ENCODE data around the gene OR10G7.

OR10G7 gene, protein sequence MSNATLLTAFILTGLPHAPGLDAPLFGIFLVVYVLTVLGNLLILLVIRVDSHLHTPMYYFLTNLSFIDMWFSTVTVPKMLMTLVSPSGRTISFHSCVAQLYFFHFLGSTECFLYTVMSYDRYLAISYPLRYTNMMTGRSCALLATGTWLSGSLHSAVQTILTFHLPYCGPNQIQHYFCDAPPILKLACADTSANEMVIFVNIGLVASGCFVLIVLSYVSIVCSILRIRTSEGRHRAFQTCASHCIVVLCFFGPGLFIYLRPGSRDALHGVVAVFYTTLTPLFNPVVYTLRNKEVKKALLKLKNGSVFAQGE

DNA sequence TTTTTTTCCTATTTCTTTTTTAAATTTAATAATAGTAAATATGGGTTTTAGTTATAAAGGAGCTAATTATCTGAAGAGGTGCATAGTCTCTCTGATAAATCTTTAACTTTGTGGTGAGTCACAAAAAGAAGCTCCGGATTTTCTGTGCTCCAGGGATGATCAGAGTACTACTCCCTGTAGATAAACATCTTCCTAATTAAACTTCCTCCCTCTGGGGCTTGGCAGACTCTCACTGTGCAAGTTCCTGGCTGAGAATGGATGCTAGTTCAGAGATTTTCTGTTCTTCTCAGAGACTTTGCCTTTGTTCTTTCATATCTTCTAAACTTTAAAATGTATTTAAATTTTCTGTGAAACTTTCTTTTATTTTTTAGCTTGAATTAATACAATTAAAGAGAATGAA is at the start of gene OR10G7:
Gene OR10G7, minus strand, starts transcription at position 72 of the 400 bp plus-strand sequence. CDS start 2,324 bp downstream, outside the sequence.
- DNase-seq: no peak

DNA sequence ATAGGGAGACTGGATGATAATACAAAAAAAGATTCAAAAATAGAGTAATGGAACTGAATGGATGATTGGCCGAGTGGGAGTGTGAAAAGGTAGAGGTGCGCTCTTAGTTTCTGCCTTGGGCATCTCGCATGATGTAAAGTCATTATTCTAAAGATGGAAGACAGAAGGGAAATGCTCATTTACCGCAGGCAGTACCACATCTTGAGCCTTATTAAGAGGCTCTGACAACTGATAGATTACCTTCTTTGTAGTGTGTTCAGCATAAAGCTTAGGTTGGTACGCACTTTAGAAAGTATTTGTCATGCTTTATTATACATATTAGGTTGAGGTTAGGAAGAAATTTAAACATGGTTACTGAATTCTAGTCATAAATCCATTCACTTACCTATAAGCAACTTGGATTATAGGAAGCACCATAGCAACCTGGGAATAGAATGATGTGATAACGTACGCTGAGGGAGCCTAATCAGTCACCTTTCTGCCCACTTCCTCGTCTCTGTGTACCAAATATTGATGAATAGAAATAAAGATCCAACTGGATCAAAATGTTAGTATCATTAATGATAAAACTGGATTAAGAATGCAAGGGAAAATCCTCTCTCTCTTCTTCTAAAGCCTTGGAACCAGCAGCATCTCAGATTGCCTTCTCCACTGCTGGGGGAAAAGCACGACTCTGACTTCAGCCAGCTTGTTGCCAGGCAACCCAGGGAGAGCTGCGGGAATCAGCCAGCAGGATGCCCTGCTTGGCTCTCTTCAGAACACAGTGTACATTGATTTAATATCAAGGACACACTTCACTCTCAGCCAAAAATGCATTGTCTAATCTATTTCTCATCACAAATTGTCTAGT is 45.1 kb upstream of the OR10G7 start:
- DNase-seq: peak; percentile 58

DNA sequence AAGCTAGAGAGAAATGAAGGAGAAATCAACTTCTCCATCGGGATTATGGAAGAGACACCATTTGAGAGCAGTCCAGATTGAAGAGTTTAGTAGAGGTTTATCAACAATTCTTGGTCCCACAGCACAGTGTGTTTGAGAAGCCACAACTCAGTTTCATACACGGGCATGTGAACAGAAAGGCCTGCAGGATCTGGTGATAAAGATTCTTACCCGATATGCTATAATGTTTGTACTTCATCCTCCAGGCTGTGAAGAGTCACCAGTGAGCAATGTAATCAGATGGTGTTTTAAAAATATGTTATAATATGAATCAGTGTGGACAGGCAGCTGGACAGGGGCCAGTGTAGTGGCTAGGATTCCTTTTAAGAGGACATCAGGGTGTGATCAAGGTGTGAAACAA is 44.5 kb upstream of the OR10G7 start:
- DNase-seq: no peak

DNA sequence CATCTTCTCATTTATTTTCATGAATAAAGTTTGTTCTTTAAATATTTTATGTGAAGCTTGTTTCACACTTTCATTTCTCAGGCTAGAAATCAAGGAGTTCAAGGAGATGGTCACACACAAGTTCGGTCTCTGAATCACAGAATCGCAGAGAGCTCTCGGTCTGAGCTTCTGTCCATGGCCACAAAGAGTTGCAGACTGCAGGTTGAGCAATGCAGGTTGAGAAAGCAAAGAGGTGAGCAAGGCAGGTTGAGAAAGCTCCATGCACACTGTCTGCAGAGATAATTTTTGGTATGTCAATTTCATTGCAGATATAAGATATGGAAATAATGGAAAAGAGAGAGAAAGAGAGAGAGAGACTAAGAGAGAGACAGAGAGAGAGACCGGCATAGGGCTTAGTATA is 41.2 kb upstream of the OR10G7 start:
- no peak for DNase-seq

DNA sequence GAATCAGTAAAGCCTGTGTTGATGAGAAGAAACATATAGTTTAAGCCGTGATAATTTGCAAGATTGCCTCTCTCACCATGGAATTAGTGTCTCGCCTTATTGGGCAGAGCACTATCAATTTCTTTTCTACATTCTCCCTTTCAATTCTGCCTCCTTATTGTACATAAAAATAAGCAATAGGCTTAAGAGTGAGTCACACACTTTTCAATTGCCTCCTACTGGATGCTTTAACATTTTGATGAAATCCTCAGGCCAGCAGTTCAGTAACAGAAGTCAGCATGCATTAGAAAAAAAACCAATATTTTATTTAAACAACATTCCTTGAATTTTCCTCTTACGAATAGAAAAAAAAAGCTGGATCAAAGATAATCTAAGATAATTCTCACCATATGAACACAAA is 40.4 kb upstream of the OR10G7 start:
- DNase-seq: no peak

DNA sequence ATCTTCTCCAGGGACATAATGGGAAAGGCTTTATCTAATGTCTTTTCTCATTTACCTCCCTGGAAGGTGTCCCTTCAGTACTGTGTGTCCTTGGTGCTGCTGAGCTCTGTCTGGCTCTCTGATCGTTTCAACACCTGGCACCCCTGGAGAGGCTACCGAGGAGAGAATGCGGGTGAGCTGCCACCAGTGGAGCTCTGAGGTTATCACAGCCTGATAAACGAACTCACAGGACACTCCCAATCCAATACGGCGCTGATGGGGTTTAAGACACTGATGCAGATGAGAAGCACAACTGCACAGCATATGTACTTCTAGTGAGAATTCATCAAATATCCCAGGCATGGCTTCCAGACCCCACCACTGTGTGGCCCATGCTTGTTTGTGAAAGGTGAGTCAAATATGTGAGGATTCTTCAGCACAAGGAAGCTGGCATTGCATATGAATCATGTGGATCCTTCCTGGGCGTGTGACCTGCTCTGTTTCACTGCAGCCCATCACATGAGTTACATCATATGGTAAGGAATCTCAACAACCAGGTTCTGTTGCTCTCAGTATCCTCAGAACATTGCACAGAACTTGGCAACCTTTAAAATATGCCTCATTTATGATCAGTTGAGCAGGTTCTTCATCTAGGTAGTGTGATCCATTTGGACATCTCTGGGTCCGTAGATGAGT is 39.3 kb upstream of the OR10G7 start:
- no peak for DNase-seq

DNA sequence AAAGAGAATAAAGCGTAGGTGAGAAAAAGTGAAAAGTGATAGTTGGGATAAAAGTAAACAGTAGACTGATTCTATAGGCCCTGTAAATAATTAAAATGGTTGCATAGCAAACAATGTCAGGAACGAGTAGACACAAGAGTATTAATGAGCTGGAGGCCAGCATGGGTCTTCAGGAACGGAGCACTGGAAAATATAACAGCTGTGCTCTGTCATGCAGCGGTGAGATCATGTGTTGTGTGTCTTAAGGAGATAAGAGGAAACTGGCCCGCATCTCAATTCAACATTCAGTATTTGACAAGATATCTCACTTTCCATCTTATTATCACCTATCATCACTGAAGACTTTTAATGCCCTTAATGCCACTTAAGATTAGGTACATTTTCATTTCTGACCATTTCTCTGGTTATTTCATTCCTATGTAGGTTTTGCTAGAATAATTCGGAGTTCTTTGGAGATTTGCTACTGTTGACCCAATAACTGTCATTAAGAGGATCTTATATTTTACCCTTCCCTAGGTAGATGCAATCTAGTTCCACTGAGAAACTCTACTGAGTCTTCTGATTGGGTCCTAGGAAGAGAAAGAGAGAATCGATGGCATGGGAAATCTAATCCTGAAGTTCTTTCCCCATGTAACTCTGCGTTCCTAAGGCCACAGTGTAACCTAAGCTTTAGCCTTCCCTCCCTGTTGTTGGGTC is 38.7 kb upstream of the OR10G7 start:
- DNase-seq: no peak

DNA sequence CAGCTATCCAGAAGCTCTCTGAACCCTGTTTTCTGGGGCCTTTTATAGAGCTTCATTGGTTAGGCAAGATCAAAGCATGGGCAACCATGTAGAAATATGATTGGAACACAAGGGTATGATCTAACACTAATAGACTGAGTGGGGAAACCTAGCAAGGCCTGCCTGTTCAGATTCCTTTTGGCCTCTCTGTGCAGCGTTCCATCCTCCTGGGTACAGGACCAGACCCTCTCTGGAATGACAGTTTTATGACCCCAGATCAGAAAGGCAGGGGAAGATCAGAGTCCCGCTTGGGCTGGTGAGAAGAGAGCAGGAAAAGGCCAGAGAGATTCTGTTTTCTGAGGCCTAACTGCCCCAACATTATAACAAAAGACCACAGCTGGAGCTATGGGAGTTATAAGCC is 37.5 kb upstream of the OR10G7 start:
- no peak for DNase-seq

DNA sequence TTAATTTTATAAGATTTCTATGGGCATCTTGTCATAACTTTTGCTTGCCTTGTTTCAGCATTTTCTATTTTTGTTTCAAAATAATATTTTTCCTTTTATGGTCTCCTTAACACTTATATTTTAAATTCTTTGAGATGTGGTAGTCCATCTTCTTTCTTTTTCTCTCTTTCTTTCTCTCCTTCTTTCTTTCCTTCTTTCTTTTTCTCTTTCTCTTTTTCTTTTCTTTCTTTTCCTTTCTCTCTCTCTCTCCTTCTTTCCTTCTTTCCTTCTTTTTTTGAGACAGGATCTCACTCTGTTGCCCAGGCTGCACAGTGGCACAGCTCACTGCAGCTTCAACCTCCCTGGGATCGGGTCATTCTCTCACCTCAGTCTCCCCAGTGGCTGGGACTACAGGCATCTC is 36.1 kb upstream of the OR10G7 start:
- no peak for DNase-seq

DNA sequence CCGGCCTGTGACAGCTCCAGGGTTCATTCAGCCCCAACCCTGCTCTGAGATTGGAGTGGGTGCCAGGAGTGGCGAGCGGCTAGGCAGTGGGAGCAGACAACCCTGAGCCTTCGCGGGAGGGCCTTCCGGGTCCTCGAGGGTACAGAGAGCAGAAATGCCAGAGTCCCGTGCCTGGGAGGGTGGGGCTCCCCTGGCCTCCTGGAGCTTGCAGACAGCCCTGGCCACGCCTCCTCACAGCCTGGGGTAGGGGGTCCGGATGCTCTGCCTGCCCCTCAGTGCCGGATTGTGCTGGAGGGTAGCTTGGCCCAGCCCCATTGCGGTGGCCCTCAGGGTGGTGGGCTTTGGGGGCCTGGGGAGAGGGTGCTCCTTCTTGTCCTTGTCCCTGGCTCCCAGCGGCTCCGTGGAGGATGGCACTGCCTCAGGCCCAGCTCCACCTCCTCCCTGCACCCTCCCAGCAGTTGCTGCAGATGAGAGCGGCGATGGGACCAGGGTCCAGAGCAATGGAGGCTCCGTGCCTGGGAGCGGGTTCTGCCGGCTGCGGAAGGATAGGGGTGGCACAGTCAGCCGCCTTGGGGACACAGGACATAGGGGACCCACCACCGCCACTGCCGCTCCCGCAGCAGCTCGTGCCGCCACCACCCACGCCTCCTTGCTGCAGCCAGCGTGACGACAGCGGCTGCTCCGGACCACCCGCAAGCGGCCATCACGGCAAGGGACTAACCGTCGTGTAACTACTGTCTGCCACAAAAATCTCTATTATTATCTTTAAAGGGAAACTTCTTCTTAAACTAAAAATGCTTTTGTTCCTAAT is 34.9 kb upstream of the OR10G7 start:
- DNase-seq: peak; percentile 13

DNA sequence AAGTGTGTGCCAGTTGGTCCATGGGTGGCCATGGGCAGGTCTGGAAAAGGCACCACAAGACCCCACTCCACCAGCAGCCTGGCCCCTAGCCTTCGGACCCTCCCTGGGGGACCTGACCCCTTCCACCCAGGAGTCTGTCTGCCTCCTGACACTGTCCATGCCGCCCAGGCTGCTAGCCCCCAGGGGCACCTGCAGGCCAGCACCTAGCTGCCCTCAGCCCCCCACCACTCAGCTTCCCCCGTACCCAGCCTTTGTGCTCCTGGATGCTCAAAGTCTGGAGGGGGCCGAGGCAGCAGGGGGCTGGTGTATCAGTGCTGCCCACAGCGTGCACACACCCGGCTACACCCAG is 34.3 kb upstream of the OR10G7 start:
- no peak for DNase-seq

DNA sequence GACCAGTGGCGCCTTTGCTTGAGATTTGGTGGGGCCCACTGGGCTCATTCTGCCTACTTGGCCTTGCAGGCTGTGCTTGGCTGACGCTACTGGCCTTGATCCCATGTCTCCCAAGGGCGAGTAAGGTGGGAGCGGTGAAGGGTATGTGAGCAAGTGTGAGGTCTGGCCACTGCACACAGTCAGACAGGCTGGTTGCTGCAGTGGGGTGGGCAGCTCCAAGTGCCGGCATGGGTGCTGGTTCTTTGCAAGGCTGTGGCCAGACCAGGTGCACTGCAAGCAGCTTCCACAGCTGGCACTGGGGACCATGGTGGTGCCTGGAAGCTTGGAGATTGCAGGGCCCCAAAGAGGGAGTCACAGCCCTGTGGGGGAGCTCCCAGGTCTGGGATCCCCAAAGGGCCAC is 33.4 kb upstream of the OR10G7 start:
- no peak for DNase-seq

DNA sequence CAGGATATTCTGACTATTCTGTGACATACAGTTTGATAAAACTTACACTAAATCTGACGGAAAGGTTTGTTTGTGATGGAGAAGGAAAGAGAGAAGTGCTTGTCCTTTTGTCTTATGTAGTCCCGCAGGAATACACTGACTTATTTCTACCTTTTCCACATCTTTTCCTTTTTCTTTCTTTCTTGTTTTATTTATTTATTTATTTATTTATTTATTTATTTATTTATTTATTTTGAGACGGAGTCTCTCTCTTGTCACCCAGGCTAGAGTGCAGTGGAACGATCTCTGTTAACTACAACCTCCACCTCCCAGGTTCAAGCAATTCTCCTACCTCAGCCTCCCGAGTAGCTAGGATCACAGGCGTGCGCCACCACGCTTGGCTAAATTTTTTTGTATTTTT is 31.0 kb upstream of the OR10G7 start:
- DNase-seq: no peak

DNA sequence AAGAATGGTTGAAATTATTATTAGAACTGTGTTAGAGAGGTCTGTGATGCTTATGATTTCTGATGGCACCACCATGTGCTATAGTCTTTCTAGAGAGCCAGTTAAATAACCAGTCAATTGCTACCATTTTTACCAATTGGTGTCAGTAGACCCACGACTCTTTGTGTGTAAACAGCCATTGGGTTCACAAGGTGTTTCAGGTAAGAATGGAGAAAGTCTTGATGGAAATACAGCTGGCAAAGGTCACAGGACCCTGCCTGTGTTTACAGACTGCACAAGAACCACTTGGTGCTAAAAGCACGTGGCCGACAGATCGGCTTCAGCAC is 30.5 kb upstream of the OR10G7 start:
- no peak for DNase-seq

DNA sequence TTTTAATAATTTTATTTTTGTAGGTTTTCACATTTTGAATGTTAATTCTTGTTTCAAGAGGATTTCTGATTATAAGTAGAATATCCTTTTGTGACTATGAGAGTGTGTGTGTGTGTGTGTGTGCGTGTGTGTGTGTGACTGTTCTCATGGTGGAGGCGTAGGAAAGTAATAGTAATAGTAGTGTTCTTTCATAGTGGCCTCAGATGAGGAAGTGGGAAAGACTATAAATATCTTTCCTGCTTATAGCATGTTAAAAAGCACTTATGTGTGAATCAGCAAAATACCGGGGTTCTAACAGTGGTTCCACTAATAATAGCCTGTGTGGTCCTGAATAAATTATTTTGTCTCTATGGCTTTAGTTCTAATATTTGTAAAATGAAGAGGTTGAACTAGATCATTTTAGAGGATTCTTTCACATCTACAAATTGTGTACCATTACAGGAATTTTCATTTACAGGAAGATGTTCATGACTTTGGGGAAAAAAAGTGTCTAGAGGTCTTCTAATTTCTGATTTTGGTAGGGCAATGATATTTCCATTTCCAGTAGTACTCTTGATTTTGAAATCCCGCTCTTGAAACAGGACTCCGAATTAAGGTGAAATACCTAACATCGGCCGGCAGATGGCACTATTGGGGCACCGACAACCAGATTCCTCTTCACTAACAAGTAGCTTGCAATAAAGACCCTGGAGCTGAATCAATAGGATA is 29.9 kb upstream of the OR10G7 start:
- peak; percentile 59 for DNase-seq

DNA sequence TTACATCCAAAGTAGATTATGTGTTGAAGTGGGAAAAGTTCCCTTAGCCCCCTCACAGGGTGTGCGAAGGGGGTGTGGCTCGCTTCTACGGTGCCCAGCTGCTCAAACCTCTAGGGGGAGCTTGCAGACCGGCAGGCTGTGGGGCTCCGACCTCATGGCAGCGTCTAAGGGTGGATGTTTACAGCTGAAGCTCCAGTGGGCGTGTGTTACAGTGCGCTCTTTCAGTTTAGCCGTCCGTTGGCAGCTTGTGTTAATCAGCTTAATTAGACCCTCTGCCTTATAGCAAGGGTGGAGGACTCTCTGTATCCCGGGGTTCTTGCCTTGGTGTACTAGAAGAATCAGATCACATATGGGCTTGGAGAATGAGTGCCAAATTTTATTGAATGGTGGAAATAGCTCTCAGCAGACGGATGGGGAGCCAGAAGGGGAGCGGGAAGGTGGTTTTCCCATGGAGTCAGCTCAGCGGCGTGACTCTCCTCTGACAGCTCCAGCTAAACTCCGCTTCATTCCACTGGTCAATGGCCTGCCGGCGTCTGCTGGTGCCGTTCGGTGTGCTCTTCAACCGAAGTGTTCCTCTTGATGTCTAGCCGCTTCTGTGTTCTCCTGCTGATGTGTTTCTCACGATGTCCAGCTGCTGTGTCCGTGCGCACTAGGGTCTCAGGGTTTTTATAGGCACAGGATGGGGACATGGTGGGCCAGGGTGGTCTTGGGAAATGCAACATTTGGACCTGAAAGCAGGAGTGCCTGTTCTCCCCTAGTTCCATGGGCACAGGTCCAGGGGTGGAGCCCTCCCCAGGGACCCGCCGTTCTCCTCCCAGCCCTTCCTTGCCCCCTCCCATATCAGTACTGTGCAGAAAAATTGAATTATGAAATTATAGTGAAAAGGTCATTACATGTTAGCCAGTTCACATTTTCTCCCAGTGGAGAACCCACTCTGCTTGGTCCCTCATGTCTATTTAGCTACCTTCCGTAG is 28.6 kb upstream of the OR10G7 start:
- peak; percentile 73 for DNase-seq

DNA sequence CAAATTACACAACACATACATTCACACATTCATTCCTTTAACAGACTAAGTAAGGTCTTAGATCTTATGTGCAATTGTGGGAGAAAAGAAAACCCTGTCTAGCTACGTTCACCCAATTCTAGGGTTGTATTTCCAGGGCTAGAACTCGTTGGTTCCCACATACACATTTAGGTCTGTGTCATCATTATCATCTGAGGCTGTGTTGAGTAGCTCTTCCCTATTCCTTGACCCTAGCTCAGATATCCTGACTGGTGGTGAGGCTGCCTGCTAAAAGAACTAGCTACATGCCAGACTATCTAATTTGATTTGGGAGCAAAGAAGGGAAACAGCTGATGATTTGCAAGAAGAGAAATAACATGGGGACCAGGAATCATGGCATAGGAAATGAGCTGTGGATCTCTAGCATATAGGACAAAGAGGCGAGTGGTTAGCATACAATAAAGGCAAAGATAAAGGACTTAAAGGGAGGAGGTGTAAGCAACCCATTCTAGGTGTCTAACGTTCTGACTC is 27.5 kb upstream of the OR10G7 start:
- no peak for DNase-seq

DNA sequence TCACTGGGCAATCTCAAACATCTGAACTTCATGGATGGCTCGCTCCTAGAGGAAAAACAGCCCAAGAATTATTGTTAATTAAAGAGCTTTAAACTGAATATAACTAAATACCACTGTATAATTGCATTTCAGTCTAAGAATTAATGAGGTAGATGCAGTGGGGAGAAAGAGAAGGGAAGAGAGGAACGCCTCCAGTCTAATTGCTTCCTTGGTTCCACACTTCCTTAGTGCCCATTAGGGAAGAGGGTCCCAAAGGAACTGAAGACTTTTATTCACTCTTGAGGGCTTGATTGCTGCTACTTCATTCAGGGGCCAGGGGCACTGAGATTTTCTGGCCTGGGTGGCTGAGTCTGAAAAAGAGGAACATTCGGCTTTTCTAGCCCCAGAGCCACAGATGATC is 11.8 kb upstream of the OR10G7 start:
- no peak for DNase-seq

DNA sequence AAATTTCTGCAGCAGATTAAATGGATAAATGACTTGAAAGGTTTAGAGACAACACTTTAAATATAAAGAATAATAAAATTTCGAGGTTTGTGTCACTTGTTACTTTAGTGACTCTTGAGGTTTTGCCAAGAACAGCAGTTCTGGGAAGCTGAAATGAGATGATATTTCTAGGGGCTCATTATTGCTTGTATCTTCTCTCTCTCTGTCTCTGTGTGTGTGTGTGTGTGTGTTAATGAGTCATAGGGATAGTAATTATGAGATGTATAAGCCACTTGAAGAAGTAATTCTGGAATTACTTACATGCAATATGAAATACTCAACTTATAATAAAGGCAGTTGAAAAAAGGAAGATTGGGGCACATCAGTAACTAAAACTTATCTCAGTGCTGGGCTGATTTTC is 9.6 kb upstream of the OR10G7 start:
- DNase-seq: no peak

DNA sequence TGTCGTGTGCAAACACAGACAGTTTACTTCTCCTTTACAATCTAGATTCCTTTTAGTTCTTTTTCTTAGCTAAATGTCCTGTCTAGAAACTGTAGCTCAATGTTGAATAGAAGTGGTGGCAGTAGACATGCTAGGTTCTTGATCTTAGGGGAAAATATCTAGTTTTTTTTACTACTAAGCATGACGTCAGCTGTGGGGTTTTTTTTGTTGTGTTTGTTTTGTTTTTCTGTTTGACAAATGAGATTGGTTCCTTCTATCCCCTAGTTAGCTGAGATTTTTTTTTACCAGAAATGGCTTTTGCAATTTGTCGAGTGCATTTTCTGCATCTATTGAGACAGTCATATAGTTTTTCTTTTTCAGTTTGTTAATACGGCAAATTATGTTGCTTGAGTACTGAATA is 2.3 kb upstream of the OR10G7 start:
- no peak for DNase-seq

DNA sequence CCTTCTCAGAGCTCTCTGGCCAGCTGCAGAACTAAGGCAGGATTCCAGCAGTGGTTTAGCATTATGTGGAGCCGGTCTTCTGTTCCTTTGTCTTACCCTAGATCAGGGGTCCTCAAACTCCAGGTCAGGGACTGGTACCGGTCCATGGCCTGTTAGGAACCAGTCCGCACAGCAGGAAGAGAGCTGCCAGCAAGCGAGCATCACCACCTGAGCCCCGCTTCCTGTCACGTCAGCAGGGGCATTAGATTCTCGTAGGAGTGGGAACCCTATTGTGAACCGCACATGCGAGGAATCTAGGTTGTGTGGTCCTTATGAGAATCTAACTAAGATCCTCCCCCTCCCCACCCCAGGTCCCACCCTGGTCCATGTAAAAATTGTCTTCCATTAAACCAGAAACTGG is 1.6 kb downstream of the OR10G7 start:
- DNase-seq: no peak

All from NCI-H2171 treated with DMSO at 0.1 percent for 48 hours (cell line).